Smooth muscle cell (in vitro differentiated cells): ENCODE measurements around the gene ASPHD2. TPM values are rescaled to one million over a fixed set of nuclear protein-coding genes. Genes with fewer than 3 reads are reported as not detected.

Source experiments
- DNase-seq: peaks from one replicate; lab custom pipeline; 2025; ENCODE audit not compliant: unreplicated experiment; lab: John Stamatoyannopoulos, UW
- H2AFZ ChIP-seq: fragments of 200-600 bp; sonication (generic); 2 replicates; pipeline ENCODE4 v1.6.0; 2016; ENCODE audit warnings: antibody characterized with exemption, low read depth, mild to moderate bottlenecking
- H3F3A ChIP-seq: fragments of 200-600 bp; sonication (generic); 2 replicates; pipeline ENCODE4 v1.6.0; 2017; ENCODE audit warnings: antibody characterized with exemption, low read depth
- H3K27ac ChIP-seq: fragments of 200-600 bp; sonication (generic); 2 replicates; pipeline ENCODE4 v1.5.1; 2016; ENCODE audit warnings: low read depth, mild to moderate bottlenecking
- H3K27me3 ChIP-seq: fragments of 200-600 bp; sonication (generic); 2 replicates; pipeline ENCODE4 v1.6.1; 2016; ENCODE audit warnings: low read depth, mild to moderate bottlenecking
- H3K36me3 ChIP-seq: fragments of 200-600 bp; sonication (generic); 2 replicates; pipeline ENCODE4 v1.5.1; 2016; ENCODE audit warnings: low read depth
- H3K4me1 ChIP-seq: fragments of 200-600 bp; sonication (generic); 2 replicates; pipeline ENCODE4 v1.5.1; 2016; ENCODE audit warnings: low read depth
- H3K4me2 ChIP-seq: fragments of 200-600 bp; sonication (generic); 2 replicates; pipeline ENCODE4 v1.6.0; 2016; ENCODE audit warnings: mild to moderate bottlenecking
- H3K4me3 ChIP-seq: fragments of 200-600 bp; sonication (generic); 2 replicates; pipeline ENCODE4 v1.5.1; 2016; ENCODE audit warnings: mild to moderate bottlenecking
- H3K79me2 ChIP-seq: fragments of 200-600 bp; sonication (generic); 2 replicates; pipeline ENCODE4 v1.6.0; 2016; ENCODE audit warnings: low read depth, mild to moderate bottlenecking
- H3K9ac ChIP-seq: fragments of 200-600 bp; sonication (generic); 2 replicates; pipeline ENCODE4 v1.6.0; 2016; ENCODE audit warnings: low read depth
- H3K9me3 ChIP-seq: fragments of 200-600 bp; sonication (generic); replicated peaks from 2 replicates; pipeline ENCODE4 v1.5.1; 2016; ENCODE audit warnings: low read depth
- H4K20me1 ChIP-seq: fragments of 200-600 bp; sonication (generic); 2 replicates; pipeline ENCODE4 v1.6.0; 2016; ENCODE audit warnings: low read depth
- WGBS: methylation state at CpG from one replicate; pipeline ENCODE4 v1.1.7; 2016; ENCODE audit warnings: low lambda C conversion rate; 5-methylcytosine and 5-hydroxymethylcytosine counted together
- polyA plus RNA-seq: library from polyadenylated mRNA; unstranded; fragments of >200 nt; fragmentation: Nextera tagmentation; extraction: Ambion mirVana; gene quantifications from 2 replicates; pipeline ENCODE4 v1.2.1, GENCODE V29; 2016
- total RNA-seq: library from RNA; depleted of rRNA; stranded (reverse); fragments of >200 nt; gene quantifications from 2 replicates; pipeline ENCODE4 v1.2.3, GENCODE V29; 2014
- TF ChIP-seq, protein P1 (sequence below): fragments of 200-600 bp; sonication (generic); IDR thresholded peaks from 2 replicates; pipeline ENCODE4 v1.5.1; 2017; ENCODE audit warnings: borderline replicate concordance, mild to moderate bottlenecking, antibody characterized with exemption; ENCODE audit not compliant: insufficient read depth, poor library complexity, severe bottlenecking

Gene ASPHD2
- total and polyA plus RNA-seq, 2 experiments from 2014 or later = 3.7 to 4.5 TPM

DNA sequence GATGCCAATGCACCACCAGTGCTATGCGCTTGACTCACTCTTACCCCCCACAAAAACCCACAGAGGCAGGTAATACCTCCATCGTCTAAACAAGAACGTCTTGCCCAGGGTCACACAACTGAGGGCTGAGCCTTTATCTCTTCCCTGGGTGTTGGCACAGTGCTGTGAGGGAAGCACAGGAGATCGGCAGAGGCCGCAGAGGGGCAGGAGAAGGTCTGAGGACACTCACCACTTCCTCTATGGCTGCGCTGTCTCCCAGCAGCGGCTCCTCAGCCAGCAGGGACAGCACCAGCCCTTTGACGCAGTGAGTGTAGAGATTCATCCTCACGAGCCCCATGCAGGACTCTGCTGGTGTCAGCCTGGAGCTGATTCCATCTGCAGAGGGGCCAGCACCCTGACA lies 34.6 kb downstream of the ASPHD2 start:
- H3K27me3 ChIP-seq = no peaks in the 10 kb centered on the region
- H3K36me3 ChIP-seq = peaks cover 11% of the 10 kb centered on the region
- TF ChIP-seq, protein P1, sequence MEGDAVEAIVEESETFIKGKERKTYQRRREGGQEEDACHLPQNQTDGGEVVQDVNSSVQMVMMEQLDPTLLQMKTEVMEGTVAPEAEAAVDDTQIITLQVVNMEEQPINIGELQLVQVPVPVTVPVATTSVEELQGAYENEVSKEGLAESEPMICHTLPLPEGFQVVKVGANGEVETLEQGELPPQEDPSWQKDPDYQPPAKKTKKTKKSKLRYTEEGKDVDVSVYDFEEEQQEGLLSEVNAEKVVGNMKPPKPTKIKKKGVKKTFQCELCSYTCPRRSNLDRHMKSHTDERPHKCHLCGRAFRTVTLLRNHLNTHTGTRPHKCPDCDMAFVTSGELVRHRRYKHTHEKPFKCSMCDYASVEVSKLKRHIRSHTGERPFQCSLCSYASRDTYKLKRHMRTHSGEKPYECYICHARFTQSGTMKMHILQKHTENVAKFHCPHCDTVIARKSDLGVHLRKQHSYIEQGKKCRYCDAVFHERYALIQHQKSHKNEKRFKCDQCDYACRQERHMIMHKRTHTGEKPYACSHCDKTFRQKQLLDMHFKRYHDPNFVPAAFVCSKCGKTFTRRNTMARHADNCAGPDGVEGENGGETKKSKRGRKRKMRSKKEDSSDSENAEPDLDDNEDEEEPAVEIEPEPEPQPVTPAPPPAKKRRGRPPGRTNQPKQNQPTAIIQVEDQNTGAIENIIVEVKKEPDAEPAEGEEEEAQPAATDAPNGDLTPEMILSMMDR = no peak
- no peak overlapping the region for H3K9ac ChIP-seq
- DNase-seq = no peak
- H3K4me2 ChIP-seq = peak overlapping the region; percentile 8
- no peaks in the 10 kb centered on the region for H3K9me3 ChIP-seq
- H3F3A ChIP-seq = no peaks in the 10 kb centered on the region
- peak overlapping the region; percentile 79 for H3K27ac ChIP-seq
- WGBS = 91% methylated on average over 9 of the region's 9 CpGs
- H3K4me1 ChIP-seq = peaks cover 10% of the 10 kb centered on the region
- H2AFZ ChIP-seq = no peak overlapping the region
- H3K79me2 ChIP-seq = peaks cover 6% of the 10 kb centered on the region
- peaks cover 11% of the 10 kb centered on the region for H4K20me1 ChIP-seq
- no peak overlapping the region for H3K4me3 ChIP-seq

DNA sequence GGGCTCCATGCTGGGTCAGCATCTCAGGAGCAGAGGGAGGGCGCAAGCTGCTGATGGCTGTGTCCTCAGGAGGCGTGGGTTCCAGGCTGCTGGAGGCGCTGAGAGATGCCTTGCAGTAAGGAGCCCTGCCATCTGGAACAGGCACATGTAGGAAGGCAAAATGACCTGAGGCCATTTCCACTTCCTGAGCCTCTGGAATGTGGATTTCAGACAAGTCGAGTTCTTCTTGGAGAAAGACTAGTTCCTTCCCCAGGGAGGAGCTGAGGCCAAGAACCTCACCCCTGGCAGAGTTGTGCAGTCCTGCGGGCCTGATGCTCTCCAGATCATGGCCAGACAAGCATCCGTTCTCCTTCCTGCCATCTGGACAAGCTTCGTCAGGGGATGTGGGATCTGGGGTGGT lies 35.3 kb downstream of the ASPHD2 start:
- H3K9ac ChIP-seq = no peak overlapping the region
- TF ChIP-seq, protein P1 = no peak
- no peak overlapping the region for H3K4me2 ChIP-seq
- no peaks in the 10 kb centered on the region for H3F3A ChIP-seq
- H2AFZ ChIP-seq = no peak overlapping the region
- H3K4me3 ChIP-seq = no peak overlapping the region
- peaks cover 10% of the 10 kb centered on the region for H3K4me1 ChIP-seq
- DNase-seq = no peak
- no peaks in the 10 kb centered on the region for H3K9me3 ChIP-seq
- H3K79me2 ChIP-seq = peaks cover 5% of the 10 kb centered on the region
- no peak overlapping the region for H3K27ac ChIP-seq
- H3K27me3 ChIP-seq = no peaks in the 10 kb centered on the region
- peaks cover 11% of the 10 kb centered on the region for H4K20me1 ChIP-seq
- 80% methylated on average over 7 of the region's 7 CpGs for WGBS
- peaks cover 11% of the 10 kb centered on the region for H3K36me3 ChIP-seq

- H3K36me3 ChIP-seq = peaks cover 11% of the 10 kb centered on the region
- no peak for DNase-seq
These were observed 37.1 kb downstream of the ASPHD2 start for GRCh38 chr22:26466196-26466595.

DNA sequence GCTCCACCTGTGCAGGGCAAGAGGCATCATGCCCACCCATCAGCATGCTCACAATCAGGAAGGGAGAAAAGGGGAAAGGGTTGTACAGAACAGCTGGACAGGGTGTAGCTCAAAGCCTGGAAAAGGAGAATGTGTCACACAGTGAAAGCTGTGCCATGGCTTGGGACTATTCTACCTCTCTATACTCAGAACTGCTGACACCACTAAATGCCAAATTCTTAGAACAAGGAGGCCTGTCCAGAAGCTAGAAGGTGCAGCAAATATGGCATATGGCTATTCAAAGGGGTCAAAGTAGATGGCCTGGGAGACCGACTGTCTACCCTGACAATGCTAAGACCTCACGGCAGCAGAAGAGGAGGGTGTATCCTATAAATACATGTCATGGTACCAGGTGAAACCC lies 41.7 kb downstream of the ASPHD2 start:
- Histone ChIP-seq H3K4me2 (peak overlapping the region; percentile 47), H3F3A (no peaks in the 10 kb centered on the region), H3K9me3 (no peaks in the 10 kb centered on the region), H3K9ac (peak overlapping the region; percentile 81), H3K36me3 (peaks cover 11% of the 10 kb centered on the region), H3K27me3 (no peaks in the 10 kb centered on the region), H3K27ac (peak overlapping the region; percentile 97), H3K79me2 (no peaks in the 10 kb centered on the region), H4K20me1 (no peaks in the 10 kb centered on the region), H3K4me1 (no peaks in the 10 kb centered on the region), H3K4me3 (no peak overlapping the region), H2AFZ (no peak overlapping the region)
- TF ChIP-seq, protein P1 = no peak
- no peak for DNase-seq
- whole genome bisulfite sequencing = 98% methylated on average over 2 of the region's 2 CpGs

More at GRCh38 chr22:26466196-26466595, 37.1 kb downstream of the ASPHD2 start:
- TF ChIP-seq, protein P1 = no peak
- Histone ChIP-seq H3K79me2 (no peaks in the 10 kb centered on the region), H3K9me3 (no peaks in the 10 kb centered on the region), H2AFZ (no peak overlapping the region), H3K9ac (no peak overlapping the region), H3F3A (no peaks in the 10 kb centered on the region), H3K4me2 (no peak overlapping the region), H3K4me3 (no peak overlapping the region), H3K27ac (no peak overlapping the region), H3K4me1 (peaks cover 10% of the 10 kb centered on the region), H3K27me3 (no peaks in the 10 kb centered on the region), H4K20me1 (peaks cover 5% of the 10 kb centered on the region)
- WGBS = 97% methylated on average over 5 of the region's 5 CpGs
